Measurements from ENCODE around the gene BBOF1. TPM values are rescaled to one million over a fixed set of nuclear protein-coding genes. Genes with fewer than 3 reads are reported as not detected.
"Not testable (repeated sequence)": the region's sequence is repeated elsewhere in the genome, so short reads cannot be mapped to it uniquely, and the experiment has no call there.

BBOF1 gene
- total RNA-seq, 1 experiment from 2014 or later, result 1.6 TPM

DNA sequence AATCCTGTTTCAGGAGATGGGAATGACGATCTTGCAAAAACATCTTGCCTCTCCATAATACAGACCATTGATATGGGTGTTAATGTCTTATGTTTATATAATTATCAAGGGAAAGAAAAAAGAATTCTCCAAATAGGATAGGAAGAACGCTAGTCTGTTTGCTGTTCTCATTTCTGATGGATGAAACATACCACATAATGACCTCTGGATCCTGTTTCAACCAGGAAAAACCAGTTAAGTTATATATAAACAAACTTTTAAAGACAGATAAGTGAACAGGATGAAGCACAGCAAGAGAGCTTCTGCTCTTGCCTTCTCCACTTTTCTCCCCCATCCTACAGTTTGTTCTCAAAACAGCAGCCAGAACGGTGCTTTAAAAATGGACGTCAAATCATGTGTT is 41.3 kb upstream of the BBOF1 start:
- H3K27ac ChIP-seq (ENCODE audit: low read depth, low read length, poor library complexity, severe bottlenecking), result no peak overlapping the region
- CTCF ChIA-PET, result no interaction called here
- POLR2A ChIA-PET (ENCODE audit: low non-redundant PET), result no interaction called here
- no TSS peak for BruUV-seq (replicated peaks)
- no peak for DNase-seq (ENCODE audit: low spot score)
- no peaks in the 10 kb centered on the region for H3K9me3 ChIP-seq (ENCODE audit: low read depth, low read length, poor library complexity, severe bottlenecking)
- intact Hi-C loops (cut with micrococcal nuclease; ENCODE audit: unreplicated experiment), result no loop called here
- H3K27me3 ChIP-seq (replicated peaks; ENCODE audit: insufficient read depth, low read depth, low read length, poor library complexity), result no peaks in the 10 kb centered on the region
- H3K36me3 ChIP-seq (ENCODE audit: insufficient read depth, low read length, poor library complexity, severe bottlenecking), result no peaks in the 10 kb centered on the region
- no peak for TF ChIP-seq CTCF (conservative IDR thresholded peaks at IDR 0.05; ENCODE audit: low read depth, low read length)
- no peak for TF ChIP-seq EZH2 (IDR thresholded peaks at IDR 0.05; ENCODE audit: borderline replicate concordance, low read depth, low read length, poor library complexity, severe bottlenecking)
- H3K4me3 ChIP-seq (ENCODE audit: low read depth, low read length, poor library complexity, severe bottlenecking), result no peak overlapping the region
- no peaks in the 10 kb centered on the region for H3K4me1 ChIP-seq (ENCODE audit: insufficient read depth, low read length, poor library complexity, severe bottlenecking)

DNA sequence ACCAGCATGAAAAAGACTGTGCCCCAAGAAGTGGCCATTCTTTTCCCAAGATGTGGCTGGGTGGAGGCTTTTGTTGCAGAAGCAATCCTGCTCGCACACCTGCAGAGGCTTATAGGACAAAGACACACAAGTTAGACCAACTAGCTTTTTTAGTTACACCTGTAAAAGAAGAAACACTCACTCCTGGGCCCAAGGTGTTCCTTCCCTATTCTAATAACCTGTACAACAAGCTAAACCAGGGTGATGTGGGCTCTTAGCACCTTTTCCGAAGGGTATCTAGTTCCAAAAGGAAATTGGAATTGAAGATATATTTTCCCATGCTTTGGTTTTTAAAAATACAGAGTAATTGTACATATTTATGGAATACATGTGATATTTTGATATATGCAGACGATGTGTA is 31.1 kb upstream of the BBOF1 start:
- Histone ChIP-seq H3K36me3 (ENCODE audit: insufficient read depth, low read length, poor library complexity, severe bottlenecking) (peaks cover 3% of the 10 kb centered on the region), H3K4me3 (ENCODE audit: low read depth, low read length, poor library complexity, severe bottlenecking) (no peak overlapping the region), H3K27ac (ENCODE audit: low read depth, low read length, poor library complexity, severe bottlenecking) (no peak overlapping the region), H3K4me1 (ENCODE audit: insufficient read depth, low read length, poor library complexity, severe bottlenecking) (no peaks in the 10 kb centered on the region), H3K27me3 (replicated peaks; ENCODE audit: insufficient read depth, low read depth, low read length, poor library complexity) (no peaks in the 10 kb centered on the region), H3K9me3 (ENCODE audit: low read depth, low read length, poor library complexity, severe bottlenecking) (no peaks in the 10 kb centered on the region)
- no peak for DNase-seq (ENCODE audit: low spot score)
- ChIA-PET POLR2A (ENCODE audit: low non-redundant PET) (no interaction called here), CTCF (no interaction called here)
- no TSS peak for BruUV-seq (replicated peaks)
- TF ChIP-seq EZH2 (IDR thresholded peaks at IDR 0.05; ENCODE audit: borderline replicate concordance, low read depth, low read length, poor library complexity, severe bottlenecking), result no peak
- TF ChIP-seq CTCF (conservative IDR thresholded peaks at IDR 0.05; ENCODE audit: low read depth, low read length), result no peak
- intact Hi-C loops (cut with micrococcal nuclease; ENCODE audit: unreplicated experiment), result no loop called here

DNA sequence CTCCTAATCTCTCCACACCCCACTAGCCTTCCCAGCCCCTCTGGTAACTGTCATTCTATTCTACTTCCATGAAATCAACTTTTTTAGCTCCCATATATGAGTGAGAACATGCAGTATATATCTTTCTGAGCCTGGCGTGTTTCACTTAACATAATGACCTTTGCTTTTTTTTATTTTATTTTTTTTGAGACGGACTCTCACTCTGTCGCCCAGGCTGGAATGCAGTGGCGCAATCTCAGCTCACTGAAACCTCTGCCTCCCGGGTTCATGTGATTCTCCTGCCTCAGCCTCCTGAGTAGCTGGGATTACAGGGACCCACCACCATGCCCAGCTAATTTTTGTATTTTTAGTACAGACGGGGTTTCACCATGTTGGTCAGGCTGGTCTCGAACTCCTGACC is 30.5 kb upstream of the BBOF1 start:
- H3K4me3 ChIP-seq (ENCODE audit: low read depth, low read length, poor library complexity, severe bottlenecking); CTCF ChIA-PET; intact Hi-C loops (cut with micrococcal nuclease; ENCODE audit: unreplicated experiment); H3K27me3 ChIP-seq (replicated peaks; ENCODE audit: insufficient read depth, low read depth, low read length, poor library complexity); H3K27ac ChIP-seq (ENCODE audit: low read depth, low read length, poor library complexity, severe bottlenecking); H3K4me1 ChIP-seq (ENCODE audit: insufficient read depth, low read length, poor library complexity, severe bottlenecking); H3K36me3 ChIP-seq (ENCODE audit: insufficient read depth, low read length, poor library complexity, severe bottlenecking); DNase-seq (ENCODE audit: low spot score); POLR2A ChIA-PET (ENCODE audit: low non-redundant PET); BruUV-seq (replicated peaks); H3K9me3 ChIP-seq (ENCODE audit: low read depth, low read length, poor library complexity, severe bottlenecking): not testable (repeated sequence)

- CTCF ChIA-PET, result no interaction called here
- POLR2A ChIA-PET (ENCODE audit: low non-redundant PET), result no interaction called here
- no TSS peak for BruUV-seq (replicated peaks)
Observed at GRCh38 chr14:73991092-73991491, 28.1 kb upstream of the BBOF1 start.

GRCh38 chr14:73994926-73995325 is 24.2 kb upstream of the BBOF1 start:
- DNase-seq (ENCODE audit: low spot score); H3K9me3 ChIP-seq (ENCODE audit: low read depth, low read length, poor library complexity, severe bottlenecking); H3K4me3 ChIP-seq (ENCODE audit: low read depth, low read length, poor library complexity, severe bottlenecking); CTCF ChIA-PET; H3K27ac ChIP-seq (ENCODE audit: low read depth, low read length, poor library complexity, severe bottlenecking); BruUV-seq (replicated peaks); H3K27me3 ChIP-seq (replicated peaks; ENCODE audit: insufficient read depth, low read depth, low read length, poor library complexity); intact Hi-C loops (cut with micrococcal nuclease; ENCODE audit: unreplicated experiment); H3K4me1 ChIP-seq (ENCODE audit: insufficient read depth, low read length, poor library complexity, severe bottlenecking); POLR2A ChIA-PET (ENCODE audit: low non-redundant PET); H3K36me3 ChIP-seq (ENCODE audit: insufficient read depth, low read length, poor library complexity, severe bottlenecking): not testable (repeated sequence)

More at GRCh38 chr14:73991092-73991491, 28.1 kb upstream of the BBOF1 start:
- intact Hi-C loops (cut with micrococcal nuclease; ENCODE audit: unreplicated experiment), result no loop called here
- Histone ChIP-seq H3K27ac (ENCODE audit: low read depth, low read length, poor library complexity, severe bottlenecking) (no peak overlapping the region), H3K4me1 (ENCODE audit: insufficient read depth, low read length, poor library complexity, severe bottlenecking) (no peaks in the 10 kb centered on the region), H3K4me3 (ENCODE audit: low read depth, low read length, poor library complexity, severe bottlenecking) (no peak overlapping the region), H3K27me3 (replicated peaks; ENCODE audit: insufficient read depth, low read depth, low read length, poor library complexity) (no peaks in the 10 kb centered on the region), H3K36me3 (ENCODE audit: insufficient read depth, low read length, poor library complexity, severe bottlenecking) (peaks cover 3% of the 10 kb centered on the region), H3K9me3 (ENCODE audit: low read depth, low read length, poor library complexity, severe bottlenecking) (no peaks in the 10 kb centered on the region)
- TF ChIP-seq CTCF (conservative IDR thresholded peaks at IDR 0.05; ENCODE audit: low read depth, low read length) (no peak), EZH2 (IDR thresholded peaks at IDR 0.05; ENCODE audit: borderline replicate concordance, low read depth, low read length, poor library complexity, severe bottlenecking) (no peak)
- no peak for DNase-seq (ENCODE audit: low spot score)

All from A673 (cell line).